Measurements from ENCODE around the gene HRH3. TPM values are rescaled to one million over a fixed set of nuclear protein-coding genes. Genes with fewer than 3 reads are reported as not detected.

The HRH3 gene
- polyA plus RNA-seq, 1 donor from 2014 or later = 2.8 TPM

DNA sequence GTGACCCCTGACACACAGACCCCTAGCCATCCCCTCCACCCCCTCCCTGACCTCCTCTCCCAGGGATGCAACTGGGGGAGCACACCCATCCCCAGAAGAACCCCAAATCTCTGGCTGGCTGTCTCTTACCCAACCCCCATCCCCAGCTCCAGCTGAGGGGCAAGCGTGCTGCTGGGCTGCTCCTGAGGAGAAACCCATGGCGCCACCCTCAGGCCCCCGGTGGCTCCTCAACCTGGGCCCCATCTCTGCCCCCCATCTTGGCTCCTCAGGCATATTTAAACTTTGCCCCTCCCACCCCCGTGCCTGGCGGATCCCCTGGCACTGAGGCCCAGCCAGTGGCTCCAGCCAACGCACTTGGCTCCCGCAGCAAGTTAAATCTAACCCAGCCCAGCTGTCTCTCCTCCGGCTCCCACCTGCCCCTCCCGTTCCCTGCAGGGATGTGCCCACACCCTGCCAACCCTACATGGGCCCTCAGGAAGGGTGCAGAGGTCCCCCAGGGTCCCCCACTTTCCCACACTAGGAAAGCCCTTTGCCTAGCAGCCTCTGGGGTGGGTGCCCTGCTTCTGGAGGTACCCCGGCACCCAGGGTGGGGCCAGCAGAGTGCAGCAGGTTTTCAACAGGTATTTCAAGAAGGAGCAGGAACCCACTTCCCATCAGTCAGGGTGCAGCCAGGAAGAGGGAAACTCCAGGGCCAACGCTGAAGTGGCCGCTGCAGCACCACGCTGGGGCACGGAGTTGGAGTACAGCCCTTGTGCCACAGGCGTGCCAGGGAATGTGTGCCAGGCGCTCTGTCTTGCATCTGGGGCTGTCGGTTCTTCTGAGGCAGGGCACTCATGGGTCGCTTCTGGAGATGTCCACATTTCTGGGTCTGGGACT is 12.9 kb upstream of the HRH3 start:
- Histone ChIP-seq H2AFZ (ENCODE audit: low read depth, low read length) (no peak overlapping the region), H3K4me2 (ENCODE audit: low read length) (no peak overlapping the region), H3K9me2 (ENCODE audit: insufficient read depth, low read length) (no peaks in the 10 kb centered on the region), H3K27ac (ENCODE audit: low read length) (no peak overlapping the region), H3K27me3 (ENCODE audit: insufficient read depth, low read depth, low read length) (no peaks in the 10 kb centered on the region), H4K20me1 (ENCODE audit: insufficient read depth) (no peaks in the 10 kb centered on the region), H3F3A (ENCODE audit: insufficient read depth, low read length, poor library complexity, severe bottlenecking) (no peaks in the 10 kb centered on the region), H3K36me3 (ENCODE audit: insufficient read depth, low read length) (no peaks in the 10 kb centered on the region), H3K79me2 (replicated peaks; ENCODE audit: insufficient read depth, low read length) (peaks cover 4% of the 10 kb centered on the region), H3K4me3 (ENCODE audit: low read length) (no peak overlapping the region), H3K9me3 (ENCODE audit: low read length) (no peaks in the 10 kb centered on the region), H3K9ac (ENCODE audit: low read length) (no peak overlapping the region)
- no peak for TF ChIP-seq TAF1 (IDR thresholded peaks at IDR 0.05; ENCODE audit: low read depth)
- no peak for TF ChIP-seq EP300 (conservative IDR thresholded peaks at IDR 0.05; ENCODE audit: poor library complexity, severe bottlenecking)
- TF ChIP-seq MXI1 (conservative IDR thresholded peaks at IDR 0.05; ENCODE audit: poor library complexity, severe bottlenecking) = no peak
- TF ChIP-seq, protein P1, sequence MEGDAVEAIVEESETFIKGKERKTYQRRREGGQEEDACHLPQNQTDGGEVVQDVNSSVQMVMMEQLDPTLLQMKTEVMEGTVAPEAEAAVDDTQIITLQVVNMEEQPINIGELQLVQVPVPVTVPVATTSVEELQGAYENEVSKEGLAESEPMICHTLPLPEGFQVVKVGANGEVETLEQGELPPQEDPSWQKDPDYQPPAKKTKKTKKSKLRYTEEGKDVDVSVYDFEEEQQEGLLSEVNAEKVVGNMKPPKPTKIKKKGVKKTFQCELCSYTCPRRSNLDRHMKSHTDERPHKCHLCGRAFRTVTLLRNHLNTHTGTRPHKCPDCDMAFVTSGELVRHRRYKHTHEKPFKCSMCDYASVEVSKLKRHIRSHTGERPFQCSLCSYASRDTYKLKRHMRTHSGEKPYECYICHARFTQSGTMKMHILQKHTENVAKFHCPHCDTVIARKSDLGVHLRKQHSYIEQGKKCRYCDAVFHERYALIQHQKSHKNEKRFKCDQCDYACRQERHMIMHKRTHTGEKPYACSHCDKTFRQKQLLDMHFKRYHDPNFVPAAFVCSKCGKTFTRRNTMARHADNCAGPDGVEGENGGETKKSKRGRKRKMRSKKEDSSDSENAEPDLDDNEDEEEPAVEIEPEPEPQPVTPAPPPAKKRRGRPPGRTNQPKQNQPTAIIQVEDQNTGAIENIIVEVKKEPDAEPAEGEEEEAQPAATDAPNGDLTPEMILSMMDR (IDR thresholded peaks at IDR 0.05; ENCODE audit: poor library complexity, severe bottlenecking) = no peak
- TF ChIP-seq SMC3 (conservative IDR thresholded peaks at IDR 0.05; ENCODE audit: poor library complexity) = no peak
- TF ChIP-seq POLR2AphosphoS5 (IDR thresholded peaks at IDR 0.05) = no peak
- TF ChIP-seq, protein P2, sequence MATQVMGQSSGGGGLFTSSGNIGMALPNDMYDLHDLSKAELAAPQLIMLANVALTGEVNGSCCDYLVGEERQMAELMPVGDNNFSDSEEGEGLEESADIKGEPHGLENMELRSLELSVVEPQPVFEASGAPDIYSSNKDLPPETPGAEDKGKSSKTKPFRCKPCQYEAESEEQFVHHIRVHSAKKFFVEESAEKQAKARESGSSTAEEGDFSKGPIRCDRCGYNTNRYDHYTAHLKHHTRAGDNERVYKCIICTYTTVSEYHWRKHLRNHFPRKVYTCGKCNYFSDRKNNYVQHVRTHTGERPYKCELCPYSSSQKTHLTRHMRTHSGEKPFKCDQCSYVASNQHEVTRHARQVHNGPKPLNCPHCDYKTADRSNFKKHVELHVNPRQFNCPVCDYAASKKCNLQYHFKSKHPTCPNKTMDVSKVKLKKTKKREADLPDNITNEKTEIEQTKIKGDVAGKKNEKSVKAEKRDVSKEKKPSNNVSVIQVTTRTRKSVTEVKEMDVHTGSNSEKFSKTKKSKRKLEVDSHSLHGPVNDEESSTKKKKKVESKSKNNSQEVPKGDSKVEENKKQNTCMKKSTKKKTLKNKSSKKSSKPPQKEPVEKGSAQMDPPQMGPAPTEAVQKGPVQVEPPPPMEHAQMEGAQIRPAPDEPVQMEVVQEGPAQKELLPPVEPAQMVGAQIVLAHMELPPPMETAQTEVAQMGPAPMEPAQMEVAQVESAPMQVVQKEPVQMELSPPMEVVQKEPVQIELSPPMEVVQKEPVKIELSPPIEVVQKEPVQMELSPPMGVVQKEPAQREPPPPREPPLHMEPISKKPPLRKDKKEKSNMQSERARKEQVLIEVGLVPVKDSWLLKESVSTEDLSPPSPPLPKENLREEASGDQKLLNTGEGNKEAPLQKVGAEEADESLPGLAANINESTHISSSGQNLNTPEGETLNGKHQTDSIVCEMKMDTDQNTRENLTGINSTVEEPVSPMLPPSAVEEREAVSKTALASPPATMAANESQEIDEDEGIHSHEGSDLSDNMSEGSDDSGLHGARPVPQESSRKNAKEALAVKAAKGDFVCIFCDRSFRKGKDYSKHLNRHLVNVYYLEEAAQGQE (IDR thresholded peaks at IDR 0.05; ENCODE audit: borderline replicate concordance) = no peak
- no peak for TF ChIP-seq EZH2 (IDR thresholded peaks at IDR 0.05; ENCODE audit: borderline replicate concordance, insufficient read depth, low read length, poor library complexity, severe bottlenecking)

DNA sequence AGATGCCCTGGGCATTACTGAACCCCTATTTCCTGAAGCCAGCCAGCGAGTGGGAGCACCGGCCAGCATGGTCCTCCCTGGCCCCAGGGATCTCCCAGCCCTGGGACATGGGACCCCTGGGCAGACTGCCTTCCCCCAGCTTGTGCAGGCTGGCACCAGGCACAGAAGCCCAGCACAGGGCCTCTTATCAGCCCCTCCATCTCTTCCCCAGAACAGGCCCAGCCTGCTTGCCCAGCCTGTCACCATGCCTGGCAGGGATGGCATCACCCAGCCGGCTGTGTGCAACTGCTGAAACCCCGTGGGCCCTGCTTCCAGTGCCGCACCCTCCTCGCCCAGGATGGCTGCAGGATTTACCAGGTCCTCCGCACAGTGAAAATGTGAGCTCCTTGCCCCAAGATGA is 12.1 kb upstream of the HRH3 start:
- no peaks in the 10 kb centered on the region for H3K9me3 ChIP-seq (ENCODE audit: low read length)
- H3K4me2 ChIP-seq (ENCODE audit: low read length) = no peak overlapping the region
- H3K27ac ChIP-seq (ENCODE audit: low read length) = no peak overlapping the region
- no peaks in the 10 kb centered on the region for H3F3A ChIP-seq (ENCODE audit: insufficient read depth, low read length, poor library complexity, severe bottlenecking)
- H3K27me3 ChIP-seq (ENCODE audit: insufficient read depth, low read depth, low read length) = no peaks in the 10 kb centered on the region
- H3K79me2 ChIP-seq (replicated peaks; ENCODE audit: insufficient read depth, low read length) = no peaks in the 10 kb centered on the region
- H3K36me3 ChIP-seq (ENCODE audit: insufficient read depth, low read length) = no peaks in the 10 kb centered on the region
- no peak overlapping the region for H3K9ac ChIP-seq (ENCODE audit: low read length)
- H4K20me1 ChIP-seq (ENCODE audit: insufficient read depth) = no peaks in the 10 kb centered on the region
- no peak for TF ChIP-seq EZH2 (IDR thresholded peaks at IDR 0.05; ENCODE audit: borderline replicate concordance, insufficient read depth, low read length, poor library complexity, severe bottlenecking)
- TF ChIP-seq POLR2AphosphoS5 (IDR thresholded peaks at IDR 0.05) = no peak
- TF ChIP-seq MXI1 (conservative IDR thresholded peaks at IDR 0.05; ENCODE audit: poor library complexity, severe bottlenecking) = no peak
- TF ChIP-seq RAD21 (conservative IDR thresholded peaks at IDR 0.05) = no peak
- TF ChIP-seq TAF1 (IDR thresholded peaks at IDR 0.05; ENCODE audit: low read depth) = no peak
- TF ChIP-seq, protein P1 (IDR thresholded peaks at IDR 0.05; ENCODE audit: poor library complexity, severe bottlenecking) = no peak
- TF ChIP-seq, protein P2 (IDR thresholded peaks at IDR 0.05; ENCODE audit: borderline replicate concordance) = no peak
- no peak for TF ChIP-seq EP300 (conservative IDR thresholded peaks at IDR 0.05; ENCODE audit: poor library complexity, severe bottlenecking)
- no peak for TF ChIP-seq SMC3 (conservative IDR thresholded peaks at IDR 0.05; ENCODE audit: poor library complexity)
- no peak overlapping the region for H3K4me3 ChIP-seq (ENCODE audit: low read length)
- H2AFZ ChIP-seq (ENCODE audit: low read depth, low read length) = no peak overlapping the region
- H3K9me2 ChIP-seq (ENCODE audit: insufficient read depth, low read length) = no peaks in the 10 kb centered on the region
